Measurements from ENCODE around the gene CERS3. TPM values are rescaled to one million over a fixed set of nuclear protein-coding genes. Genes with fewer than 3 reads are reported as not detected.

CERS3 gene
- total RNA-seq, 2 experiments from 2014 or later, result 0.34 to 0.44 TPM

DNA sequence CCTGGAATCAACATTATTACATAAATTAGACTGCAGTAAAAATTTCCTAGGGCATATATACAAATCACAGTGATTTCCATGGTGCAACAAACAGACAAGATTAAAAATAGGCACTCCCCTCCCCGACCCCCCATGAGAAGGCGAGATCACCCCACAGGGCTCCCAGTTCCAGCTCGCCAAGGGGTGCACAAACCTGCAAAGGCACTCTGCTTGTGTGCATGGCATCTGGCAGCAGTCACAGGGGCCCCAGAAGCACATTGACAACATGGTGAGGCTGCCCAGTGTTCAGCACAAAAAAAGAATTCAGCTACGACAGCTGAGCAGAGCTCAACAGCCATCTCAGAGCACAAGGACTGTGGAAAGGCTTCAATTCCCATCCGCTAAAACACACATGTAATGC is 19.2 kb upstream of the CERS3 start:
- H3K9me3 Mint-ChIP-seq, result peaks cover 5% of the 10 kb centered on the region
- peaks cover 2% of the 10 kb centered on the region for H3K4me1 Mint-ChIP-seq
- ATAC-seq (ENCODE audit: low read depth) (no peak), DNase-seq (no peak)
- H3K27me3 Mint-ChIP-seq, result no peaks in the 10 kb centered on the region
- no peak overlapping the region for H3K27ac Mint-ChIP-seq
- H3K36me3 Mint-ChIP-seq, result peaks cover 10% of the 10 kb centered on the region
- no peak overlapping the region for H3K4me3 Mint-ChIP-seq
- POLR2A ChIA-PET, result no interaction called here

GRCh38 chr15:100544946-100545345 is 16.2 kb upstream of the CERS3 start:
- Mint-ChIP-seq H3K4me3 (no peak overlapping the region), H3K4me1 (peaks cover 2% of the 10 kb centered on the region)
- ATAC-seq (ENCODE audit: low read depth), result no peak

DNA sequence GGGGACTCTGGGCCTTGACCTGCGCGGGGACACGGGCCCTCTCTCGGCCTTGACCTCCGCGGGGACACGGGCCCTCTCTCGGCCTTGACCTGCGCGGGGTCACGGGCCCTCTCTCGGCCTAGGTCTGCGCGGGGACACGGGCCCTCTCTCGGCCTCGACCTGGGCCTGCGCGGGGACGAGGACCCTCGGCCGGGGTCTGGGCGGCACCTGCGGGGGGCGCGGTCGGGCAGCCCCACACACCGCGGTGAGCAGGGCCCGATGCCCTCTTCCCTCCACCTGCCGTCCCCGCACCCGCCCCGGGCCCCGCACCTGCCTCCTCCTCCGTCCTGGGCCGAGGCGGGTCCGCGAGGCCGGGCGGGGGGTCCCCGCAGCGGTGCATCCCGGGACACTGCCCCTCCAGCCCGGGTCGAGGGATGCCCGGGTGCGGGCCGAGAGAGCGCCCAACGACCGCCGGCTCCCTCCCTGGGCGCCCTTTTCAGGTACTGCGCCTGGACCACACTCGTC is 15.6 kb upstream of the CERS3 start:
- no peak for ATAC-seq (ENCODE audit: low read depth)
- POLR2A ChIA-PET, result no interaction called here
- no peak overlapping the region for H3K27ac Mint-ChIP-seq
- peaks cover 2% of the 10 kb centered on the region for H3K4me1 Mint-ChIP-seq
- H3K4me3 Mint-ChIP-seq, result no peak overlapping the region
- no peaks in the 10 kb centered on the region for H3K36me3 Mint-ChIP-seq
- DNase-seq, result no peak
- H3K27me3 Mint-ChIP-seq, result no peaks in the 10 kb centered on the region
- H3K9me3 Mint-ChIP-seq, result peaks cover 4% of the 10 kb centered on the region

More at GRCh38 chr15:100544946-100545345, 16.2 kb upstream of the CERS3 start:
- Mint-ChIP-seq H3K9me3 (peaks cover 4% of the 10 kb centered on the region), H3K36me3 (no peaks in the 10 kb centered on the region), H3K27me3 (no peaks in the 10 kb centered on the region), H3K27ac (no peak overlapping the region)
- POLR2A ChIA-PET, result no interaction called here
- DNase-seq, result no peak

DNA sequence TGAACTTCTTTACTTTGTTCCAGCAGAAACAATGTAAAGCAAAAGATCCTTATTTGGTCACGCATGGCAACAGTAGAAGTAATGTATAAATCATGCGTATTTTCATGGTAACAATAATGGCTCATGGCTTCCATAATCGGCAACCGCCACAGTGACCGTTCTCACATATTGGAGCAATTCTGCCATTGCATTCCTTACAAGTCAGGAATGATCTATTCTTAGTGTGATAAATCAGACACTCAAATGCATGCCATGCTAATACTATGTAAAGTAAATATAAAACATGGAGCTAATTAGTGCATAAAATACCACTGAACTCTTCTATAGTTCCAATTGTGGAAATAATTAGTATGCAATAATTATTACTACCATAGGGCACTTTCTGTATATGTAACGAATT is 13.5 kb upstream of the CERS3 start:
- Mint-ChIP-seq H3K27ac (no peak overlapping the region), H3K9me3 (peaks cover 12% of the 10 kb centered on the region), H3K27me3 (no peaks in the 10 kb centered on the region), H3K4me3 (no peak overlapping the region), H3K4me1 (peaks cover 2% of the 10 kb centered on the region), H3K36me3 (peaks cover 7% of the 10 kb centered on the region)
- POLR2A ChIA-PET, result no interaction called here
- ATAC-seq (ENCODE audit: low read depth) (no peak), DNase-seq (no peak)

GRCh38 chr15:100537331-100537730 is 8.6 kb upstream of the CERS3 start:
- DNase-seq, result no peak
- Mint-ChIP-seq H3K4me3 (no peak overlapping the region), H3K27ac (no peak overlapping the region), H3K9me3 (peaks cover 13% of the 10 kb centered on the region), H3K36me3 (peaks cover 7% of the 10 kb centered on the region), H3K4me1 (no peaks in the 10 kb centered on the region), H3K27me3 (peaks cover 3% of the 10 kb centered on the region)
- POLR2A ChIA-PET, result no interaction called here
- ATAC-seq (ENCODE audit: low read depth), result no peak

GRCh38 chr15:100536733-100537132 is 8.0 kb upstream of the CERS3 start:
- DNase-seq (no peak), ATAC-seq (ENCODE audit: low read depth) (no peak)
- H3K36me3 Mint-ChIP-seq, result peaks cover 7% of the 10 kb centered on the region
- H3K4me3 Mint-ChIP-seq, result no peak overlapping the region
- no peak overlapping the region for H3K27ac Mint-ChIP-seq
- H3K27me3 Mint-ChIP-seq, result peaks cover 3% of the 10 kb centered on the region
- H3K9me3 Mint-ChIP-seq, result peaks cover 13% of the 10 kb centered on the region
- POLR2A ChIA-PET, result no interaction called here
- no peaks in the 10 kb centered on the region for H3K4me1 Mint-ChIP-seq

DNA sequence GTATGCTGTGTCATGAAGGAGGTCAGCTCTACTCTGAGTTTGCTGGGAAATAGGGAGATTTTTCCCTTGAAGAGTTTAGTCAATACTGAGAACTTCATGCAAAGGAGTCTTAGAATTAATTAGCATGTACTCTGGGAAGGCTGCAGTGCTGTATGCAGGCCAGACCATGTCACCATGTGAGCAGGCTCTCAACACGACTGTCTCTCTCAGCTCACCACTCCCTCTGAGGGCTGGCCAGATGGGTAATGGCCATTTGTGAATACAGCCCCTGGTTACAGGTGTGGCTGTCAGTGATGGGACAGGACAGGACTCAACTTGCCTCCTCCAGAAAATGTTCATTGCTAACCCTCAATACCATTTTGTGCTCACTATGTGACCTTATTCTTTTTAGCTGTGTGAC is 5.1 kb upstream of the CERS3 start:
- POLR2A ChIA-PET, result no interaction called here
- H3K27ac Mint-ChIP-seq, result no peak overlapping the region
- no peaks in the 10 kb centered on the region for H3K4me1 Mint-ChIP-seq
- H3K27me3 Mint-ChIP-seq, result peaks cover 3% of the 10 kb centered on the region
- no peak overlapping the region for H3K4me3 Mint-ChIP-seq
- DNase-seq (no peak), ATAC-seq (ENCODE audit: low read depth) (no peak)
- peaks cover 3% of the 10 kb centered on the region for H3K36me3 Mint-ChIP-seq
- peaks cover 4% of the 10 kb centered on the region for H3K9me3 Mint-ChIP-seq

DNA sequence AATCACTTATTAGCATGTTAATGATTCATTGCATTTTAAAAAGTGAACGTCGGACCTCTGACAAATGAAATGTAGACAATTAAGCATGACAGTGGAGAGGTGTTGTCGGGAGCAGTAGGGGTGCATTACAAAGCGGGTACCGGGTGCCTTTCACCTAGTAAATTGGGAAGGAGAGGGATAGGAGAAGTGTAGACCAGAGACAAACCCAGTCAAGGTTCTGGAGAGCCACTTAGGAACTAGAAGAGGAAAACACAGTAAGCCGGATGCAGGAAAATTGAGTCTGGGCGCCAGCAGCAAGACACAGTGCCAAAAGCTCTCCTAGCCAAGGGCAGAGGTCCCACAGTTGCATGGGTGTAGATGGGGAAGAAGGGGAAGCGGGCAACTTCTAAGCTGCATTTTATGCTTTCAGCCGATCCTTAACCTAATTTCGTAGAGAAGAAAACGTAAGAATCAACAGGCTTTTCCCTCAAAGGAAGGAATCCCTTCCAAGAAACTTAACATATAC is 3.1 kb upstream of the CERS3 start:
- Mint-ChIP-seq H3K27me3 (peaks cover 3% of the 10 kb centered on the region), H3K4me3 (no peak overlapping the region), H3K4me1 (no peaks in the 10 kb centered on the region), H3K27ac (no peak overlapping the region), H3K36me3 (no peaks in the 10 kb centered on the region), H3K9me3 (no peaks in the 10 kb centered on the region)
- DNase-seq, result no peak
- no peak for ATAC-seq (ENCODE audit: low read depth)
- POLR2A ChIA-PET, result no interaction called here

- POLR2A ChIA-PET, result no interaction called here
- Mint-ChIP-seq H3K27me3 (peaks cover 3% of the 10 kb centered on the region), H3K4me1 (no peaks in the 10 kb centered on the region), H3K27ac (no peak overlapping the region), H3K9me3 (no peaks in the 10 kb centered on the region), H3K4me3 (no peak overlapping the region), H3K36me3 (no peaks in the 10 kb centered on the region)
- ATAC-seq (ENCODE audit: low read depth) (no peak), DNase-seq (no peak)
Observed at GRCh38 chr15:100531204-100531603, 2.5 kb upstream of the CERS3 start.

DNA sequence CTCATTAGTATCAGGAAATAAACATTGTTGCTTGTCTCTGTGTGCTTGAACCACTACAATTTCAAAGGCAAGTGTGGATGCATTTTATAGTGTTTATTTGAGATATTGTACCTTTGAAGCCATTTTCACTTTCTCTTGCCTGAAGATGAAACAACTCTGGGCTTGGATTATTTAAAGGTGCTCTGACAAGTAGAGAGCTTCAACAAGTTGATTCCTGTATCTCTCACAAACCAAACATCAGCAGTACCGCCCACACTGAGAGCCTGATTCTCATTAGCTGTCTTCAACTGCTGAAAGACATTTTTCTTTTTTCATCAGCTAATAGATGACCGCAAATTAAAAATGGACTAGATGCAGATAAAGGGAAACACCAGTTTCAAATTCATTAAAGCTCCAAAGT is 806 bp upstream of the CERS3 start:
- Mint-ChIP-seq H3K36me3 (no peaks in the 10 kb centered on the region), H3K27me3 (peaks cover 3% of the 10 kb centered on the region), H3K4me3 (no peak overlapping the region), H3K27ac (no peak overlapping the region), H3K4me1 (no peaks in the 10 kb centered on the region), H3K9me3 (no peaks in the 10 kb centered on the region)
- ATAC-seq (ENCODE audit: low read depth), result no peak
- DNase-seq, result no peak
- POLR2A ChIA-PET, result no interaction called here

GRCh38 chr15:100526027-100526481 is 2.7 kb downstream of the CERS3 start:
- no peak for ATAC-seq (ENCODE audit: low read depth)
- Mint-ChIP-seq H3K4me1 (peaks cover 2% of the 10 kb centered on the region), H3K27ac (no peak overlapping the region)

GRCh38 chr15:100525436-100525835 is 3.3 kb downstream of the CERS3 start:
- ATAC-seq (ENCODE audit: low read depth) (no peak), DNase-seq (no peak)
- peaks cover 11% of the 10 kb centered on the region for H3K9me3 Mint-ChIP-seq
- H3K36me3 Mint-ChIP-seq, result peaks cover 7% of the 10 kb centered on the region
- H3K4me1 Mint-ChIP-seq, result peaks cover 6% of the 10 kb centered on the region
- no peak overlapping the region for H3K4me3 Mint-ChIP-seq
- H3K27ac Mint-ChIP-seq, result no peak overlapping the region
- POLR2A ChIA-PET, result no interaction called here
- no peaks in the 10 kb centered on the region for H3K27me3 Mint-ChIP-seq

More at GRCh38 chr15:100526027-100526481, 2.7 kb downstream of the CERS3 start:
- POLR2A ChIA-PET, result no interaction called here
- DNase-seq, result no peak
- H3K27me3 Mint-ChIP-seq, result no peaks in the 10 kb centered on the region
- H3K4me3 Mint-ChIP-seq, result no peak overlapping the region
- peaks cover 11% of the 10 kb centered on the region for H3K9me3 Mint-ChIP-seq
- H3K36me3 Mint-ChIP-seq, result peaks cover 7% of the 10 kb centered on the region

- Mint-ChIP-seq H3K27ac (no peak overlapping the region), H3K4me3 (no peak overlapping the region), H3K9me3 (peaks cover 11% of the 10 kb centered on the region), H3K27me3 (no peaks in the 10 kb centered on the region), H3K4me1 (peaks cover 12% of the 10 kb centered on the region), H3K36me3 (peaks cover 7% of the 10 kb centered on the region)
- ATAC-seq (ENCODE audit: low read depth), result no peak
- POLR2A ChIA-PET, result no interaction called here
- DNase-seq, result no peak
Observed at GRCh38 chr15:100524326-100524725, 4.4 kb downstream of the CERS3 start.

GRCh38 chr15:100521907-100522306 is 6.8 kb downstream of the CERS3 start:
- ATAC-seq (ENCODE audit: low read depth) (no peak), DNase-seq (no peak)
- Mint-ChIP-seq H3K27ac (no peak overlapping the region), H3K9me3 (peaks cover 11% of the 10 kb centered on the region), H3K27me3 (peaks cover 3% of the 10 kb centered on the region), H3K4me3 (no peak overlapping the region), H3K4me1 (peaks cover 14% of the 10 kb centered on the region), H3K36me3 (peaks cover 9% of the 10 kb centered on the region)
- POLR2A ChIA-PET, result no interaction called here

Data from activated naive CD8-positive, alpha-beta T cell treated with anti-CD3 and anti-CD28 coated beads, Interleukin-2, amount 10 ng/mL, durations not matched to agents 7 days and 5 days (primary cell).